ENCODE data around the gene ETV3.

DNA sequence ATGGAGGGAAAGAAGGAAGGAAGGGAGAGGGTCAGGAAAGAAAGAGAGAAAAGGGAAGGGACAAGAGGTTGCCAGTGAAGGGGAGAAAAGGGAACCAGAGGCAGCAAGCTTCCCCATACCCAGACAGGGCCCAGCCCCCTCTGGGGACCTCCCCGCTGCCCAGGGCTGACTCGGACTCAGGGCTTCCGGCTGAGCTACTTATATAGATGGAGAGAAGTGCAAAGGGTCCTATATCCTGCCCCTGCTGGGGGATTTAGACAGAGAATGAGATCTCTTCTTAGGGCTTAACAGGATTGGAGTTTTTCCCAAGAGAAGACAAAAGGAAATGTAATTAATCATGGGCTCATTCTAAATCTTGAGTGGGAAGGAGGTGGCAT lies 38.6 kb downstream of the ETV3 start, which contains the start of gene ETV3L:
- TF ChIP-seq, protein P1, sequence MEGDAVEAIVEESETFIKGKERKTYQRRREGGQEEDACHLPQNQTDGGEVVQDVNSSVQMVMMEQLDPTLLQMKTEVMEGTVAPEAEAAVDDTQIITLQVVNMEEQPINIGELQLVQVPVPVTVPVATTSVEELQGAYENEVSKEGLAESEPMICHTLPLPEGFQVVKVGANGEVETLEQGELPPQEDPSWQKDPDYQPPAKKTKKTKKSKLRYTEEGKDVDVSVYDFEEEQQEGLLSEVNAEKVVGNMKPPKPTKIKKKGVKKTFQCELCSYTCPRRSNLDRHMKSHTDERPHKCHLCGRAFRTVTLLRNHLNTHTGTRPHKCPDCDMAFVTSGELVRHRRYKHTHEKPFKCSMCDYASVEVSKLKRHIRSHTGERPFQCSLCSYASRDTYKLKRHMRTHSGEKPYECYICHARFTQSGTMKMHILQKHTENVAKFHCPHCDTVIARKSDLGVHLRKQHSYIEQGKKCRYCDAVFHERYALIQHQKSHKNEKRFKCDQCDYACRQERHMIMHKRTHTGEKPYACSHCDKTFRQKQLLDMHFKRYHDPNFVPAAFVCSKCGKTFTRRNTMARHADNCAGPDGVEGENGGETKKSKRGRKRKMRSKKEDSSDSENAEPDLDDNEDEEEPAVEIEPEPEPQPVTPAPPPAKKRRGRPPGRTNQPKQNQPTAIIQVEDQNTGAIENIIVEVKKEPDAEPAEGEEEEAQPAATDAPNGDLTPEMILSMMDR (IDR thresholded peaks at IDR 0.05; ENCODE audit: low read depth, low read length, poor library complexity, severe bottlenecking) = no peak
- TF ChIP-seq EZH2phosphoT487 (IDR thresholded peaks at IDR 0.05; ENCODE audit: borderline replicate concordance, low read length) = no peak
